MCF 10A (cell line): ENCODE results near the gene PHACTR1. TPM values are rescaled to one million over a fixed set of nuclear protein-coding genes. Genes with fewer than 3 reads are reported as not detected.

Source experiments
- BruUV-seq: library from RNA; stranded (reverse); fragments of 400-500 nt; replicated peaks from 2 replicates; lab custom pipeline; 2021; lab: Mats Ljungman, UMichigan
- CTCF ChIA-PET: fragments of 300-600 bp; sonication (Branson Sonifier 250); formaldehyde crosslinking; extraction: SDS; loops from one replicate; lab custom pipeline; 2021; ENCODE audit warnings: antibody characterized with exemption, inconsistent platforms; lab: Yijun Ruan, JAX
- POLR2A ChIA-PET: fragments of 300-600, 350-650 bp; sonication (Branson Sonifier 250); formaldehyde crosslinking; extraction: SDS; loops from one replicate; lab custom pipeline; 2020; ENCODE audit warnings: antibody characterized with exemption, inconsistent platforms; lab: Yijun Ruan, JAX
- DNase-seq: peaks from one replicate; pipeline ENCODE4 v3.0.0-alpha.2; 2018; ENCODE audit not compliant: unreplicated experiment
- H3K27ac Mint-ChIP-seq: one replicate; pipeline ENCODE4 v1.8.0; 2022; ENCODE audit warnings: mild to moderate bottlenecking, low read depth, mixed read lengths; ENCODE audit not compliant: unreplicated experiment
- H3K27me3 Mint-ChIP-seq: one replicate; pipeline ENCODE4 v1.8.0; 2022; ENCODE audit warnings: mixed read lengths; ENCODE audit not compliant: insufficient read depth, unreplicated experiment
- H3K36me3 Mint-ChIP-seq: one replicate; pipeline ENCODE4 v1.8.0; 2022; ENCODE audit warnings: mild to moderate bottlenecking, moderate library complexity, mixed read lengths; ENCODE audit not compliant: insufficient read depth, unreplicated experiment
- H3K4me1 Mint-ChIP-seq: one replicate; pipeline ENCODE4 v1.8.0; 2022; ENCODE audit warnings: mixed read lengths; ENCODE audit not compliant: insufficient read depth, unreplicated experiment
- H3K4me3 Mint-ChIP-seq: one replicate; pipeline ENCODE4 v1.8.0; 2022; ENCODE audit warnings: mild to moderate bottlenecking, moderate library complexity, mixed read lengths; ENCODE audit not compliant: unreplicated experiment
- H3K9me3 Mint-ChIP-seq: one replicate; pipeline ENCODE4 v1.8.0; 2022; ENCODE audit warnings: mixed read lengths; ENCODE audit not compliant: unreplicated experiment
- intact Hi-C: fragments of 100-400 bp; cut with micrococcal nuclease; formaldehyde crosslinking; loops from 2 replicates; pipeline ENCODE4 v1.14.1; 2022
- total RNA-seq: library from RNA; stranded (reverse); gene quantifications from 2 replicates; pipeline ENCODE4 v1.2.3, GENCODE V29; 2022
- TF ChIP-seq, protein P1 (sequence below): fragments of 200-600 bp; IDR thresholded peaks from one replicate; pipeline ENCODE4 v1.8.0; 2022; ENCODE audit warnings: antibody characterized with exemption, mild to moderate bottlenecking; ENCODE audit not compliant: unreplicated experiment

The PHACTR1 gene
- total RNA-seq, 1 experiment from 2014 or later = not detected

DNA sequence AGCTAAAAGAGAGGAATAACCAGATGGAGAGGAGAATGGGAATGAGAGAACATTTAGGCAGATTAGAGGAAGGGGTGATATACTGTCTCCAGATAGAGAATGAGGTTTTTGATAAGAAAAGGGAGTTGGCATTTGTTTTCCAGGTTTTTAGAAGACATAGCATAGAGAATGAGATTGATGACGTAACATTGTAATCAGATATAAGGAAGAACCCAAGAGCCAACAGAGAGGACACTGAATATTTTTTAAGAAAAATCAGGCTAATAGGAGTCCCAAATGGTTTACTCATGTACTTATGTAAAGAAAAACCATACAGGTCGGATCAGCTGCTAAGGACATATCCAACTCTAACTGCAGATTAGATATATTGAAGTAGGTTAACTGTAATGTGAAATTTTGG, 498.8 kb downstream of the PHACTR1 start:
- H3K9me3 Mint-ChIP-seq = no peaks in the 10 kb centered on the region
- H3K4me1 Mint-ChIP-seq = no peaks in the 10 kb centered on the region
- ChIA-PET CTCF (interaction anchor here (0.6 kb wide), 1 partner anchor 115 kb away, joined by 3 read pairs; no protein-coding TSS in a partner anchor), POLR2A (no interaction called here)
- TF ChIP-seq, protein P1, sequence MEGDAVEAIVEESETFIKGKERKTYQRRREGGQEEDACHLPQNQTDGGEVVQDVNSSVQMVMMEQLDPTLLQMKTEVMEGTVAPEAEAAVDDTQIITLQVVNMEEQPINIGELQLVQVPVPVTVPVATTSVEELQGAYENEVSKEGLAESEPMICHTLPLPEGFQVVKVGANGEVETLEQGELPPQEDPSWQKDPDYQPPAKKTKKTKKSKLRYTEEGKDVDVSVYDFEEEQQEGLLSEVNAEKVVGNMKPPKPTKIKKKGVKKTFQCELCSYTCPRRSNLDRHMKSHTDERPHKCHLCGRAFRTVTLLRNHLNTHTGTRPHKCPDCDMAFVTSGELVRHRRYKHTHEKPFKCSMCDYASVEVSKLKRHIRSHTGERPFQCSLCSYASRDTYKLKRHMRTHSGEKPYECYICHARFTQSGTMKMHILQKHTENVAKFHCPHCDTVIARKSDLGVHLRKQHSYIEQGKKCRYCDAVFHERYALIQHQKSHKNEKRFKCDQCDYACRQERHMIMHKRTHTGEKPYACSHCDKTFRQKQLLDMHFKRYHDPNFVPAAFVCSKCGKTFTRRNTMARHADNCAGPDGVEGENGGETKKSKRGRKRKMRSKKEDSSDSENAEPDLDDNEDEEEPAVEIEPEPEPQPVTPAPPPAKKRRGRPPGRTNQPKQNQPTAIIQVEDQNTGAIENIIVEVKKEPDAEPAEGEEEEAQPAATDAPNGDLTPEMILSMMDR = no peak
- intact Hi-C loops = no loop called here
- H3K36me3 Mint-ChIP-seq = no peaks in the 10 kb centered on the region
- no peak for DNase-seq
- H3K27ac Mint-ChIP-seq = no peak overlapping the region
- no peak overlapping the region for H3K4me3 Mint-ChIP-seq
- BruUV-seq = no TSS peak
- H3K27me3 Mint-ChIP-seq = peaks cover 71% of the 10 kb centered on the region

DNA sequence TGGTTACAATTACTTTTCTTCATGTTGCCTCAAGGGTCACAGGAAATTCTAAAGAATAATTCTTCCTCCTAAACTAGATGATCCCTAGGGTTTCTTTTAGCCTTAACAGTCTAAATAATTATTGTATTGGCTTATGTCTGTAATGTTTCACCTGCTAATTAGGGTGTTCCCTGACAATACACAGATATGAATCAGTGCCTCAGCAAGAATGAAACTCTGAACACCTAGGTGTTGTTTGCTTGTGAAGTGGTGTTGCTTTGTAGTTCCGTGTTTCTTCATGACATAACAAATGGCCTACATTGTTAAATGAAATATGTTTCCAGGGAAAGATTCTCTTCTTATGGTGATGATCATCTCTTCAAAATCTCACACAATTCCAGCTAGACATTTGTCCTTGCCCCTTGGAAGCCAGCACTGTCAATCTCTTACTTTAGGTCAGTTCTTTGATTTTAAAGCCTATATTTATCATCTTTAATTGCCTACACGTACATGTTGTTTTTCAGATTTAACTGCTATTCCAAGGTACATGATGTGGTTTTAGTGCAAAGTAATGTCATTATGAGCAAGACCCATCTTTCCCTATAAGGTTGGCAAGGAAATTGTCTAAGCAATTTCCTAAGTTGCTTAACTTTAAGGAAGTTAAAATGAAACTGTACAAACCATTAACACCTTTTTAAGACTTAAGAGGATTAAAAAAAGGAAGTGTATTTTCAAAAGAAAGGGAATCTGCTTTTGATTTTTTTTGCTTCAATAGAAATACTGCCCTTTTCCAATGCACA, 499.9 kb downstream of the PHACTR1 start:
- peaks cover 64% of the 10 kb centered on the region for H3K27me3 Mint-ChIP-seq
- no peak for DNase-seq
- CTCF ChIA-PET = no interaction called here
- no TSS peak for BruUV-seq
- H3K9me3 Mint-ChIP-seq = no peaks in the 10 kb centered on the region
- intact Hi-C loops = no loop called here
- H3K36me3 Mint-ChIP-seq = no peaks in the 10 kb centered on the region
- no peaks in the 10 kb centered on the region for H3K4me1 Mint-ChIP-seq
- POLR2A ChIA-PET = interaction anchor here (0.8 kb wide), 1 partner anchor 11 kb away, joined by 3 read pairs; no protein-coding TSS in a partner anchor
- H3K27ac Mint-ChIP-seq = no peak overlapping the region
- TF ChIP-seq, protein P1 = no peak
- H3K4me3 Mint-ChIP-seq = no peak overlapping the region

DNA sequence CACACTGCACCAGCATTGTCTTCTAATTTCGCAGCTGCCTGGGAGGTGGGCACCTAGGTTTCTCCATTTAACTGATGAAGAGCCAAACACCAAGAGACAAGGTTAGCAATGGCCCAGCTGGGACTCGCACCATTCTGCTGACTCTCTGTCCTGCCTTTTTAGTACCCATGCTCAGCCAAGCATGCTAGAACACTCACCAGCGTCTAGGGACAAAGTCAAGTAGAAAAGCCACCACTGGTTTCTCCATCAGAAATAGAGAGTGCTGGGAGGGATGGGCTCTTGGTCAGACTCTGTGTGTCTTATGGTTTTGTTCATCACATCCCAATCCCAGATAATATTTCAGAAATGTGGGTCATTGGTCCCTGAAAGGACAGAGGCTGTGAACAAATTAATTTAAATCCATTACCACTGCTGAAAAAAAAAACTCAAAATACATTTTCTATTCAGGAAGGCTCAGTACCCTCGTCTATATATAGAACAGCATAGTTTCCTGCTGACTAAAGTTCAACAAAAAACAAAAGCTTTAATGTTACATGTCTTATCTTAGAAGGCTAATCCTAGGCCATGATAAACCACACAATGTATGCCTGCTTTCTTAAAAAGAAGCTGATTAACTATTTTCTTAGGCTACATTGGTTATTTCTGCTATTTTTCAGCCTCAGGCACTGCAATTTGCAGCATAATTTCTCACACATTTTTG, 500.8 kb downstream of the PHACTR1 start:
- ChIA-PET POLR2A (interaction anchor here (0.6 kb wide), 1 partner anchor 9 kb away, joined by 3 read pairs; no protein-coding TSS in a partner anchor), CTCF (interaction anchor here (0.6 kb wide), 1 partner anchor 22 kb away, joined by 3 read pairs; no protein-coding TSS in a partner anchor)
- Mint-ChIP-seq H3K4me3 (no peak overlapping the region), H3K4me1 (no peaks in the 10 kb centered on the region), H3K36me3 (no peaks in the 10 kb centered on the region), H3K27ac (no peak overlapping the region), H3K9me3 (no peaks in the 10 kb centered on the region), H3K27me3 (peaks cover 55% of the 10 kb centered on the region)
- DNase-seq = no peak
- TF ChIP-seq, protein P1 = no peak
- no TSS peak for BruUV-seq
- intact Hi-C loops = no loop called here

DNA sequence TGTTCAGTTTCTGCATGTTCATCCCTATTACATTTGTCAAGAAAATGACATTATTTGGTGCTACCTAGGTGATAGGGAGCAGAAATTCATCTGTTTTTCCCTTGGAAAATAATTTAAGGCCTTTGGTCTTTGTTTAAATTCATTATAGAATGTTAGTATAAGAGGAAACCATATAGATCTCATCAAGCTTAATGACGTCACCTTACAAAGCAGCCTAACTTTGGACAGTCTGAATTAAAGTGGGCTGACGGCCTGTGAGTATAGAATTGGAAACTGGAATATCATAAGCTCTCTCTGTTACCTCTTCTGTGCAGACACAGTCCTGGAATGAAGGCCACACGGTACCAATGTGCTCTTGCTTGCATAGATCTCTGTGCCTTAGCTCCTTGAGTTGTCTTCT, 503.7 kb downstream of the PHACTR1 start:
- Mint-ChIP-seq H3K4me1 (no peaks in the 10 kb centered on the region), H3K4me3 (no peak overlapping the region), H3K36me3 (no peaks in the 10 kb centered on the region), H3K27ac (no peak overlapping the region), H3K27me3 (peaks cover 26% of the 10 kb centered on the region), H3K9me3 (no peaks in the 10 kb centered on the region)
- intact Hi-C loops = no loop called here
- CTCF ChIA-PET = interaction anchor here (0.6 kb wide), 1 partner anchor 9 kb away, joined by 3 read pairs; no protein-coding TSS in a partner anchor
- TF ChIP-seq, protein P1 = no peak
- no TSS peak for BruUV-seq
- POLR2A ChIA-PET = interaction anchor here (1.4 kb wide), 1 partner anchor 108 kb away, joined by 5 read pairs; the partner anchor contains the start of gene TBC1D7
- no peak for DNase-seq
